ENCODE results near the gene CABLES1.

Gene CABLES1

DNA sequence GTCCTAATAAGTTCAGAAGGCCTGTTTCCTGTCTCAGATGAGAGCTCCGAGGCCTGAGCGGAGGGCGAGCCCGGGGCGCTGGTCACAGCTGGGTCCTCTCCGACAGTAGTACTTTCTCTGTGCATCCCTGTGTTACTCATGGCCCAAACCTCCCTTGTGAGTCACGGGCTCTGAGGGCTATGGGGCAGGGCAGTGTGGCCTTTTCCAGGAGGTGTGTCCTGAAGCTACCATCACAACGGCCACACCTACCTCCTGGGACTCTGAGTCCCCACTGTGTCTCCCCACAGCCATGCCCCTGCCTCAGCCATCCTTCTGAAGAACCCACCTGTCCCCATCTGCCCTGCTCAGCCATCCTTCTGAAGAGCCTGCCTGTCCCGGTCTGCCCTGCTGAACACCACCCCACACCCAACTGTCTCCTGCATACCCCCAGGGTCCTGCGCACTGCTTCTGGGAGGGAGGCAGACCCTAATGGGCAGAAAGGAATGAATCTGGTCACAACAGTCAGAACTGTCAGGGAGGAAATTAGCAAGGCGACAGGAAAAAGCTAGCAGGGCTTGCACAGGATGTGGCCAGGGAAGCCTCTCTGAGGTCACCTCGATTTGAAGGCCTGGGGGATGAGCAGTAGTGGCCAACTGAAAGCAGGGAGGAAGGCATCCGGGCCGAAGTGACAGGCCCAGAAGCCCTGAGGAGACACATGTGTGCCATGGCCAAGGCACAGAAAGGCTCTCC is 172.4 kb downstream of the CABLES1 start:
- DNase-seq (ENCODE audit: low read depth in 1 of 2, low spot score in 1 of 2) = no peak
- Histone ChIP-seq H3K27me3 (ENCODE audit: insufficient read depth, poor library complexity, severe bottlenecking) (no peaks in the 10 kb centered on the region), H3K27ac (replicated peaks) (no peak overlapping the region), H3K4me3 (replicated peaks; ENCODE audit: insufficient read depth, low read length) (no peak overlapping the region)
- TF ChIP-seq POLR2AphosphoS5 (IDR thresholded peaks at IDR 0.05; ENCODE audit: low read depth) (no peak), GABPA (IDR thresholded peaks at IDR 0.05; ENCODE audit: low read depth) (no peak), SPI1 (IDR thresholded peaks at IDR 0.05; ENCODE audit: borderline replicate concordance, low read depth) (no peak)
- TF ChIP-seq, protein P1, sequence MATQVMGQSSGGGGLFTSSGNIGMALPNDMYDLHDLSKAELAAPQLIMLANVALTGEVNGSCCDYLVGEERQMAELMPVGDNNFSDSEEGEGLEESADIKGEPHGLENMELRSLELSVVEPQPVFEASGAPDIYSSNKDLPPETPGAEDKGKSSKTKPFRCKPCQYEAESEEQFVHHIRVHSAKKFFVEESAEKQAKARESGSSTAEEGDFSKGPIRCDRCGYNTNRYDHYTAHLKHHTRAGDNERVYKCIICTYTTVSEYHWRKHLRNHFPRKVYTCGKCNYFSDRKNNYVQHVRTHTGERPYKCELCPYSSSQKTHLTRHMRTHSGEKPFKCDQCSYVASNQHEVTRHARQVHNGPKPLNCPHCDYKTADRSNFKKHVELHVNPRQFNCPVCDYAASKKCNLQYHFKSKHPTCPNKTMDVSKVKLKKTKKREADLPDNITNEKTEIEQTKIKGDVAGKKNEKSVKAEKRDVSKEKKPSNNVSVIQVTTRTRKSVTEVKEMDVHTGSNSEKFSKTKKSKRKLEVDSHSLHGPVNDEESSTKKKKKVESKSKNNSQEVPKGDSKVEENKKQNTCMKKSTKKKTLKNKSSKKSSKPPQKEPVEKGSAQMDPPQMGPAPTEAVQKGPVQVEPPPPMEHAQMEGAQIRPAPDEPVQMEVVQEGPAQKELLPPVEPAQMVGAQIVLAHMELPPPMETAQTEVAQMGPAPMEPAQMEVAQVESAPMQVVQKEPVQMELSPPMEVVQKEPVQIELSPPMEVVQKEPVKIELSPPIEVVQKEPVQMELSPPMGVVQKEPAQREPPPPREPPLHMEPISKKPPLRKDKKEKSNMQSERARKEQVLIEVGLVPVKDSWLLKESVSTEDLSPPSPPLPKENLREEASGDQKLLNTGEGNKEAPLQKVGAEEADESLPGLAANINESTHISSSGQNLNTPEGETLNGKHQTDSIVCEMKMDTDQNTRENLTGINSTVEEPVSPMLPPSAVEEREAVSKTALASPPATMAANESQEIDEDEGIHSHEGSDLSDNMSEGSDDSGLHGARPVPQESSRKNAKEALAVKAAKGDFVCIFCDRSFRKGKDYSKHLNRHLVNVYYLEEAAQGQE (IDR thresholded peaks at IDR 0.05; ENCODE audit: insufficient replicate concordance, low read depth) = no peak
- TF ChIP-seq, protein P2, sequence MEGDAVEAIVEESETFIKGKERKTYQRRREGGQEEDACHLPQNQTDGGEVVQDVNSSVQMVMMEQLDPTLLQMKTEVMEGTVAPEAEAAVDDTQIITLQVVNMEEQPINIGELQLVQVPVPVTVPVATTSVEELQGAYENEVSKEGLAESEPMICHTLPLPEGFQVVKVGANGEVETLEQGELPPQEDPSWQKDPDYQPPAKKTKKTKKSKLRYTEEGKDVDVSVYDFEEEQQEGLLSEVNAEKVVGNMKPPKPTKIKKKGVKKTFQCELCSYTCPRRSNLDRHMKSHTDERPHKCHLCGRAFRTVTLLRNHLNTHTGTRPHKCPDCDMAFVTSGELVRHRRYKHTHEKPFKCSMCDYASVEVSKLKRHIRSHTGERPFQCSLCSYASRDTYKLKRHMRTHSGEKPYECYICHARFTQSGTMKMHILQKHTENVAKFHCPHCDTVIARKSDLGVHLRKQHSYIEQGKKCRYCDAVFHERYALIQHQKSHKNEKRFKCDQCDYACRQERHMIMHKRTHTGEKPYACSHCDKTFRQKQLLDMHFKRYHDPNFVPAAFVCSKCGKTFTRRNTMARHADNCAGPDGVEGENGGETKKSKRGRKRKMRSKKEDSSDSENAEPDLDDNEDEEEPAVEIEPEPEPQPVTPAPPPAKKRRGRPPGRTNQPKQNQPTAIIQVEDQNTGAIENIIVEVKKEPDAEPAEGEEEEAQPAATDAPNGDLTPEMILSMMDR (IDR thresholded peaks at IDR 0.05; ENCODE audit: insufficient read depth, low read length) = no peak

Measured in HL-60 (cell line).